GM21528 (cell line): ENCODE data around the gene MACROD2.

Experiments
- ATAC-seq: cut with Tn5 transposase; IDR thresholded peaks from one replicate; pipeline ENCODE4 v1.9.1; 2021; ENCODE audit warnings: mild to moderate bottlenecking, moderate library complexity; ENCODE audit not compliant: unreplicated experiment, low FRiP score

Gene MACROD2

DNA sequence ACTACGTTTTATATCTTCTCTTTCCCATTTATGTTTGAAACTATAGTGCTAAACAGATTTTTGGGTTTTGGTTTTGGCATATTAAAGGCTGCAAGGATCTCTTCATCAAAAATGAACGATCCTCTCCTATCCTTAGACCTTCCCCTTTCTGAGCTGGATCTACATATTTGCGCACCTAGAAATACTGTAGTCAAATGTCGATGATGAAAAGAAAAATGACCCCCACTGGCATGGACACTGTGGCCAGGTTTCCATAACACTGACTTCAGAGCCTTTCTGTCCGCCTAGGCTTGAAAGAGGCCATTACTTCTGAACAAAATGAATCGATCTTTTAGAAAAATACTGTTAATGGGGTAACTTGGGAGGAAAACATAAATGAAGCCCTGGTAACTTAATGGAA lies 336.3 kb downstream of the MACROD2 start:
- no peak for ATAC-seq

DNA sequence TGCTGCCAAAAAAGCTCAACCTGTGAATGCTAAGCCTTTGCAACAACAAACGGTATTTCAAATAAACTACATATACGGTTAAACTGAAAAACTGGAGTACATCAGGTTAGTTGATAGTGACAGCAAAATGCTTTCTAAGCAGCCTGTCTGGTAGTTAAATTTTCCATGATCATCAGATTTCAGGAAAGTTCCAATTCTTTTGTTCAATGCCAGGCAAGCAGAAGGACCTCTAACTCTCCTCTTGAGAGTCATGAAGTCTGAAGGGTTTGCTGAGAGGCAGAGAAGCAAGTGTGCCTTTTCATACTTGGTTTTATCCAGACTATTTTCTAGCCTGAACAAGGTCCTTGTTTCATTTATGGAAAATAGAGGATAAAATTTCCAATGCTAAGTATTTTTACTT lies 337.6 kb downstream of the MACROD2 start:
- ATAC-seq, result no peak

DNA sequence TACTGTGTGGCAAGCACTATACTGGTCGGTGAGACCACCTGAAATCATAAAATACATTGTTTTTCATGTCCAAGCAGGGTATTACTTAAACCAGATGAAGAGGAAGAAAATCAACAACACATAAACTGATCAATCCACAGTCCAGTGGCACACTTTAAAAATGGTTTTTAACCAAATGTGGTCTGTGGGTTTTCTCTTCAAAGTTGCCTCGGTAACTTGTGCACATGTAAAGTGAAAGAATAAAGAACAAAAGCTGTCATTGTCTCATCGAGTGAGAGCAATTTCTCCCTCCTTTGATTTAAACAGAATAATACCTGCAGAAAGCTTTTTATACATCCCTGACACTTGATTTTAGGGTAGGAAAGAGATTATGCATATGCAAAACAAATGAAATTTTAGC lies 338.4 kb downstream of the MACROD2 start:
- ATAC-seq, result no peak

DNA sequence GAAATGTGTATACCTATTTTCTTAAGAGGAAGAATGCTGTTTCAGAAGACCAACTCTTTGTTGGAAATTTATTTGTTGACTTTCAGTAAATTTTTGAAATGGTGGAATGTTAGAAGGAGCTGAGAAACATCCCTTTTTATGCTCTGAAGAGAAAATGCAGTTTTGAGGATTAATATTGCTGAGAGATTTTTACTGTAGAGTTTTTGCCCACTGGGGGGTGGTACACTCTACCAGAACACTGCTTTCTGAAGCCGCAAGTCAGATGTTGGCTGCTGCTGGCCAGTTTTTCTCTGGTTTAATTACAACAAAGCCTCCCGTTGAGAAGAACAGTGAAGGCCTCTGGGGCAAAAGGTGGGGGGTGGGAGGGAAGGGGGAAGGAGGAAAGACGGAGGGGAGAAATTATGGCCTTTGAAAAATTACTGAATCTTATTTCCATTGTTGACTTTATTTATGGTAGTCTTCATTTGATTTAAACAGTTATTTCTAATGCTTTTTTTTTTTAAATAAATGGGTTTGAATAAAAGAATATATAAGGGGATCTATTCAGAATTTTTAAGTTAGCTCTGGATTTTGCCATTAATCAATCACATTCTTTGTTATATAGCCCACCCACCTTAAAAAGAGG lies 339.1 kb downstream of the MACROD2 start:
- ATAC-seq, result no peak

DNA sequence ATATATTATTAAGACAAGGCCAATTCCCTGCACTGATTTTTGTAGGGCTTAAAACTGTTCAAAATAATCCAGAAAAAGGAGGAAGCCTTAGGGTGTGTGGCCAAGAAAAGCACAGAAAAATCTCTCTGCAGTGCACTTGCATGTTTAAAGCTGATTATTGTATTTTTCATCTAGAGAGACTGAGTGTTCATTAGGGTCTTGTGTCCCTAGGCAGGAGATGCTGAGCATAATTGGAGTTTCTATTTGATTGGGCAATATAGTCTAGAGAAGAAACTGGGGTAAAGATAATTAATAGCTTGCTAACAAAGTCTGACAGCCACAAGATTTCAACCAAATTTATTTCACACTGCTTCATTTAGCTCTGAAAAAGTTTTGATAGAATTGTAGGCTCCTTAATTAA lies 339.7 kb downstream of the MACROD2 start:
- no peak for ATAC-seq

DNA sequence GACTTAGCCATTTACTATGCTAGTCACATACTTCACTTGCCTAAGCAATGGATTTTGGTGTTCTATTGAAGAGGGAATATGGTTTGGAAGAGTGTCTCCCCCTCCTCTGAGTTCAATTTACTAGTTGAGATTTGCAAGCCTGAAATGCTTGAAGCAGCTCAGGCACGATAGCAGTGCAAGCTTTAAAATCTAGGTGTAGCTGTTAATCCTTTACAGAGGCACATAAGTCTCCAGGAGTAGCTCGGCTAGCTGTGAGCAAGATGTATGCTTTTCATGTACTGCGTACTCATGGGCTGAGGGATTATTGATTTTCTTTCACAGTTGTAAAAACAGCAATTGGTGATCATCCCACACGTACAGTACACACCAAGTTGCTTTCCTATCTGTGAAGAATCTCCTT lies 341.4 kb downstream of the MACROD2 start:
- ATAC-seq, result no peak

DNA sequence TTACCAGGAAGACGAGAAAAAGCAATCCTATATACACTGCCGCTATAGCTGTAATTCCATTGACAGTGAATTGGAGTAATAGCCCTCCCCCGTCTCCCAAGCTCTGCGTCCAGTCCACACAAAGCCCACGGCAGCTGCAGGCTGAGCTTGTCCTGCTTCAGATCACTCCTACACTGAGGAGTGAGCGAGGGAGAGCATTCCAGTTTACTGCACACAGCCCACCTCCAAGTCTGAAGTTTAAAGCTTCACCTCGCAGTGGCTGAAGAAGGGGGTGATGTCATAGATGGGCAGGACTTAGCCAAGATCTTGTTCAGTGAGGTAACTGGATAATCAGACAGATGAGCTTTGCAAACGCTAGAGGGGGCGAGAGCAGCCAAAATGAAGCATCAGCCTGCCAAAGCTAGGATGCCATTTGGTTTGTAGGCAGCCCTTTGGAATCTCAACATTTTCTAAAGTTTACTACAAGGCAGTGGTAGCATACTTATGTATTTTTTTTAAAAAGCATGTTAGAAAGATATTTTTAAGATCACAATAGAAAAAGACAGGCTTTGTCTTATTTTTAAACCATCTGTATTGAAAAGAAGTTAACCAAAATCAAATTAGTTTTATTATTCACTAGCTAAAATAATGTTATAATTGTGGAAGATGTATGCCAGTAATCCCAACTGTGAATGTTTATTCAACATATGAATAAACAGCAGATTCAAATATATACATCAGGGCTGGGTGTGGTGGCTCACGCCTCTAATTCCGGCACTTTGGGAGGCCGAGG lies 342.3 kb downstream of the MACROD2 start, which contains the start of gene FLRT3:
TSS of gene FLRT3 (minus strand) at position 213 of the 772 bp plus-strand sequence. CDS start 10,106 bp downstream, outside the sequence.
- peak; percentile 99 for ATAC-seq

DNA sequence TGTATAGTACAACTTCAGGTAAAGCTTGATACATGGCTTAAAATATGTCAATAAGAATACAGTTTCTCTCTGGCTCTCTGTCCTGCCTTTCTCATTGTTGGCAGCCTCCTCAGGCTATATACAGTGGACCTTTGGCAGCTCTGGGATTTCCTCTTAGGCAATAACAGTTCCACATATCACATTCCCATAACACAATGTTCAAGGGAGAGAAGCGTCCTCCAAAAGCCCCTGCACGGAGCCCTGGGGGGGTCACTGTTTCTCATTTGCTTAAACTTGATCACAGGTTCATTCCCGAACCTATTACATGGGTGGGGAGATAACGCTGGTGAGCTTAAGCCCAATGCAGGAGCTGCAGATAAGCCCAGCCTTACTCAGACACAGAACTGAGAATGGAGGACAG lies 346.5 kb downstream of the MACROD2 start:
- ATAC-seq, result no peak

DNA sequence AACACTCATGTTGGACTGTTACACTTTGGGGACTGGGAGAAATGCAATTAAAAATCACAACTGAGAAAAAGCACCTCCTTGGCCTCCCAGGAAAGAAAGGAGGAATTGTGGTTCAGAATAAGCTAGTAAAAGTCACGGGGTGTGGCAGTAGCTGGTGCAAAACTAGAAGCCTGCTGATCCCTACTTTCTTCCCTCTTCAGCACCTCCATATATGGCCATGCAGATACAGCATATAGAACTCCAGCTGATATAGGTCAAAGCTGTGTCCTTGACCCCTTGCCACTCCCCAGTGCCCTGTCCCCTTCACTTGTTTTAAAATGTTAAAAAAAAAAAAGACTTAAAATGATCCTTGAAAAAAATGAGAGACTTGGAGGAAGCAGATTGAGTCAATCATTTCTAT lies 347.6 kb downstream of the MACROD2 start:
- ATAC-seq, result no peak

DNA sequence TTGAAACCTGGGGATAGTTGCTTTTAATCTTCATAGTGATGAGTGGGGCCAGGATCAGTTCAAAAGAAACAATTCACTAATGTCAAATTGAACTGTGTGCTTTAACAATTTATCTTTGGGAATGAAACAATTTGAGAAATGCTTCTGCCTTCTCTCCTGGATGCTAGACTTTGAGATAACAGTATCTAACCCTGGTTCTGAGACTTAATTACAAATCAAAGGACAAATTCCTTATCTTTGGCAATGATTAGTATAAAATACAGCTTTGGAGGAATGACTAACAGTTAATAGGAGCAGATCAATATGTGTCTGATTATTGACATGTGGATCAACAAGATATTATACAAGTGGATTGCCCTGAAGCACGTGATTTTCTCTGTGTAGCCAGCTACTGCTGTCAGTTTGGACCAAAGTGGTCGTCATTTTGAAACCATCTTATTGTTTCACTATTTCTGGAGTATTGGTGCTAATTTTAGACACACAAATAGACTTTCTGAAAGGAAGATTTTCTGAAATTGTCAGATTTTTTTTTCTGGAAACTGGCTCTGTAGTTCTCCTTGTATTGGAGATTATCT lies 348.3 kb downstream of the MACROD2 start:
- ATAC-seq, result no peak

DNA sequence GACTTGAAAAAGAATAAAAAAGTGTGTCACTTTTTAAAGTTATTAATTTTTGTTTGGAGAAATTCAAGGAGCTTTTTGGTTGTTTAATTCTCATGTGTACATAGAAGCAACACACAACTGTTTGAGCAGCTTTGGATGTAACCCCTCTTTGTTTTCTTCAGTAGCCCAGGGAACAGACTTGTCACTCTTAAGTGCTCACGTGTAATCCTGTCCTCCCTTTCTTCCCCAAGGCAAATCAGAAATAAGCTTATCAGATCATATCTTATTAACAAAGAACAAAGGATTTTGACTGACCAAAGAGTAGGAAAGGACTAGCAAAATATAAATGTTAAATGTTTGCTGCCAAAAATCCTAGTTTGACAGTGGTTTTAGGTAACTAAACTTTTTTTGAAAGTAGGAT lies 349.4 kb downstream of the MACROD2 start:
- ATAC-seq, result no peak

DNA sequence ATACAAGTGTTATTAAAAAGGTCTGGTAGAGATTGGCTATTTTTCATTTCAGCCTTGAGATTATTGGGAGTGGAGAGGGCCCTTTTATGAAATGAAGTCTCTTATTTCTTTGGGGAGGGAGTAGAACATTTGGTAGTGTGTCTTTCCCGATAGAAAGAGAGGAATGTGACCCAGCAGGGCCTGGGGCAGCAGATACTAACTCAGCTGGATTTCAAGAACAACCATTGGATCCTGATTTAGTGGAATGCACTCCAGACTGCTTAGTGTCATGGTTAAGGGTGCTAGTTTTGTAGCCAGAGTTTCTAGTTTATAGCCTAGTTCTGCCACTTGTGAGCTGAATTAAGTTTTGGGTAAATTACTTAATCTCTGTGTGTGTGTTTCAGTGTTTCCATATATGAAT lies 360.5 kb downstream of the MACROD2 start:
- no peak for ATAC-seq

DNA sequence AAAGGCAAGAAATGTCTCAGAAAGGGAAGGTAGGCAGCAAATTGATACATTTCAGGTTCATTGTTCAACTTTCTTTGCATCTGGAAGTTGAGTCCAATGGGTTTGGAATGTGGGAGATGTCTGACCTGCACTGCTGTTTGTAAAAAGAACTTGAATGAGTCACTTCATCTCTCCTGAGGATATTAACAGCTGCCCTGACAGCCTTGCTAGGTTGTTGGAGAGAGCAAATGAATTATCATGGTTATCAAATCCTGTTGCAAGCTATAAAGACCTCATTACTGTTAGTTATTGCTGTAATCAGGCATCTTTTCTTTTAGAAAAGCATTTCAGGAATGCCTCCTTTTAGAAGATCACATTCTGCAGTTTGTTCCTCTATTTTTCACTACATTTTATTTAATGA lies 365.1 kb downstream of the MACROD2 start:
- no peak for ATAC-seq

DNA sequence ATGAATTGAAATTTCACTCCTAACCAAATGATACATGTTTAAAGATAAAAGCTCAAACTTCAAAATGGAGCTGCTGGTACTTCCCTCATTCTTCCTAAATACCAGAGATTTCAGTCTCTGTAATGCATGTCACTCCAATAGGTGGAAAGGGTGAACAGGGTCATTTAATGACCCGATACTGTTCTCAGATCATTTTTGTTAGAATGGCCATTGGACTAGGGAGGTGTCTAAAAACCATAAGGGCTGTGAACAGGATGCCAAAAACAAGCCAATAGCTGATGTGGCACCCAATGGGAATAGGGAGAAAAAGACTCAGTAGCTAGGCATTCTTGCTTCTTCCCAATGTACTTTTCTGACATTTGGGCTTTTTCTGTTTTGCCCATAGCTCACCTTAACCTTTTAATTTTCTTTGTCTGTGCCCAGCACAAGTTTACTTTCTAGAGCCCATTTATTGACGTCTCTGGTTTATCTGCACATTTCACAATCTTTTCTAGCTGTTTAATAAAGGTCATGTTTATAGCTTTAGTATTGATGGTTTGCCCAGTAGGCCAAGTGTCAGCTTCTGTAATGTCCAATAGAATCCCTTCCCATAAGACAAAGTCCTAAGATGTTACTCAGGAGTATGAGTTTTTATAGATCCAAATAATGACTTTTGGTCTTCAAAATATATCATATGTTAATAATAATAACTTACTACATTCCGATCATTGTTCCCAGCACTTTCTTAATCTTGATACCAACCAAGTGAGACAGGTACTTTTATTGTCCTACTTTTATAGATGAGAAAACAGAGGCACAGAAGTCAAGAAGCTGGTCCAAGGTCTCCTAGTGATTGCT lies 366.4 kb downstream of the MACROD2 start:
- no peak for ATAC-seq

DNA sequence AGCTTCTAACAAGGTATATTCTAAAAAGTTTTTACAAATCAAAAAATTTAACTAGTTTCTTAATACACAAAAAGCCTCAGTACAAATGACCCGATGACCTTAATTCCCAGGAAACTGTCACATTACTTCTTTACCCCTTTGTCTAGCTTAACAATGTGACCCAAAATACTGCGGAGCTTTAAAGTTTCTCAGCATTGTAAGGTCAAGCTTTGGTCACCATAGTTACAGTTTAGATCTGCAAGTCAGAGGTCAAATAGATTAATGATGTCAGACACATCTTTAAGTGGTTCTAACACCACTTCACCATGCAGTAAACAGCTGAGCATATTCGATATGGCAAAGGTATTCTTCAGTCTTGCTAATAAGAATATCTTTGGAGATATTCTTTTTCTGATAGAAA lies 378.9 kb downstream of the MACROD2 start:
- ATAC-seq, result no peak

DNA sequence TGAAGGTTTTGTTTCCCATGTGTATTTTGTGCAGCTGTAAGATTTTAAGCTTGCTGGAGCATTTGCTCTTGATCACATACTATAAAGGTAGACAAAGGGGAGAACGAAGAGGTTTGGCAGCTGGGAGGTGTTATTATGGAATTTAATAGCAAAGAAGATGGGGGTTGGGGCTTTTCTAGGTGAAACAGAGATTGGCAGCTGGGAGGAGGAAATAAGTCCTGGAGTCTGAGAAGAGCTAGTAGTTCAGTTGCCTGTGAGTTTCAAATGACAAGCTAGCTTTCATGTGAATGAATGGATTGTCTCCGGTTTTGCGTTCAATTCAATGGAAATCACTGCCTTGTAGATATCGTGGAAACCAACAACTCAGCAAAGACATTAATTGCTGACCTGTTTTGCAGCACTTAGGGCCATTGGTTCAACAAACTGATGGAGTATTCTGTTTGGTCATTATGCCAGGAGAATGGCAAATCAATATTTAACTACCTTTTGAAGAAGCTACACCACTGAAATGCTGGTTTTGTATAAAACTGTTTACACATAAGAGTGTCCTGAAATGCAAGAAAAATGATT lies 380.2 kb downstream of the MACROD2 start:
- no peak for ATAC-seq

DNA sequence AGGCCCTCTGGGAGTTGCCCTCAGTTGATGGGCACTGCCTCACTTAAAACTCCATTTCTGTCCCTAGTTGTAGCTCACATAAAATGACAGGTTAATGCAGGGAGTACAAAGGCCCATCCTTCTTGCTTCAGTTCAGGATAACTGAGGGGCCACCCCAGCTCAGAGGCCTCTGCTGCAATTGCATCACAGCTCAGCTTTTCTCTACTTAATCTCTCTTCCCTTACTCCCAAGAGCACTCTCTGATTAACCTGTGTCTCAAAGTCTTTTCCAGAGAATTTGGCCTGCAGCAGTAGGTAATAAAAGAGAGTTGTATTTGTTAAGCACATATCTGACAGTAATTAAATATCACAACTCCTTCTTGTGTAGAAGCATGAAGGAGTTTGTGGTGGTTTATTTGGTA lies 383.0 kb downstream of the MACROD2 start:
- ATAC-seq, result no peak

DNA sequence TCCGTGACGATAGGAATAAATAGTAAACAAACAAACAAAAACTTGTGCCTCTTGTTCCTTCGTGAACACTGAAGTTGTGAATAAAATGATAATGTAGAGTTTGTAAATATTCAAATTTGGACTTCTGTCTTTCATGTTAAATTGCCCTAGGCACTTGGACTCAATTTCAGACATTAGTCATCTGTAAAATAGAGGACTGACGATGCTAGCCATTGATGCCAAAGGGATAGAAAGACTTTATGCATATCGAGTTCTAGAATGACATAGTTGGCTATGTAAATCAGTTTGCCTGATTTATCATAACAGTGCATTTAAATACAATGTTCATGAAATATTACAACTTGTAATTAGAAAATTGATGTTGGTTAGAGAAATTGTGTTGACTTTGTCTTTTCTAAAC lies 388.0 kb downstream of the MACROD2 start:
- no peak for ATAC-seq

DNA sequence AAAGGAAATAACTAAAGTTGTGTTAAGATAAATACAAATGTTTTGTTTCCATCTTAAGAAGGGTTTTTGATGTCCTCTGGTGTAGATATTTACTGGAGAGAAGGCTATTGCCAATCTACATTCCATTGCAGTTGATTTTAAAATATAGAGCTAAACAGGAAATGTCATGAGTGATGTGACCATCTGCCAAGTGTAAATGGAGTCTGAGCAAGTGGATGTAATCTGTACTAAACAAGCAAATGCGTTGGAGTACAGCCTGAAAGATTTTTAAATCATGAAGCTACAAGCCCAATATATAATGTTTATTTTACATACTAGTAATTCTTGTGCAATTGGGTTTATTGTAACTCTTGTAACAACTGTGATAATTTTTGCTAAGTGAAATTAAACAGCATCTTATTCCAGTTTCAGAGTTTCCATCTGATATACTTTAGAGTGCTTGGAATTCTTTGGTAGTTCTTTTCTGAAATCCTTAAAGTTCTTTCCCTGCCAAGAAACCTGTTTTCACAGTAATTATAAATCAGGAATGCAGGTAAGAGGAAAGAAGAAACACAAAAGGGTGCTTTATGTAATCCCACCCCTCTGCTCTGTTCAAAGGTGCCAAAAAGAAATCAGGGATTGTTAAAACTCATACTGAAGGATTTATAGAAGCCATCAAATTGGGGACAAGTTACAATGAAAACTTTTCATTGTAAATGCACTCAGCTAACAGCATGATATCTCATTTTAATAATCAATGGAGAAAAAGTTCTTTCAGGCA lies 389.3 kb downstream of the MACROD2 start:
- no peak for ATAC-seq

DNA sequence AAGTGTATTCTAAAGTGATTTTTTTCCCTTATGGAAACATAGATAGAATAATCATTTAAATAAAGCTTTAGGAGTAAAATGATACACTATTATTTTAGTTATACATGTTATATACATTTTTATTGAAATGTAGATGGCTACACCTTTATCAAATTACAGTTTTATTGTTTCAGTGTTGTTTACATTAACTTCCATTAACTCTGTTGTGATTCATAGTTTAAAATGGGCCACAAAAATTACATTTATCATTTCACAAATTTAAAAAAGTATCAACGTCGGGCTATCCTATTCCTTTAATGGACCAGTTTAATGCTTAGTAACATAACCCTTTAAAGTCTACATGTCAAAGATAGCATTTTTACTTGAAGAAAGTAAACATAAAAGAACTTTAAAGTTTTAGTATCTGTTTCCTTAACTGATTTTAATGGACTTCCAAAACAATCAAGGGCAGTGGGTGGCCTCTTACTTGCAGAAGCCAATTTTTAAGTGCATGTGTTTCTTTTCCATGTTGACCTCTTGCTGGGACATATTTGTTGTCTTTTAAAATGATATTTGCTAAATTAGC lies 389.9 kb downstream of the MACROD2 start:
- ATAC-seq, result no peak
